Vagina (tissue), 2 donors: ENCODE measurements around the gene HRH2.

Experiments used
- POLR2A ChIP-seq, 2 donors: fragments of 450-650 bp; IDR thresholded peaks; one replicate each; pipeline ENCODE4 v1.6.1; 2017; ENCODE audit warnings: antibody characterized with exemption in 2 of 2, mild to moderate bottlenecking in 2 of 2, moderate library complexity in 2 of 2
- POLR2AphosphoS5 ChIP-seq, 2 donors: sonication (generic); formaldehyde crosslinking; IDR thresholded peaks; one replicate each; pipeline ENCODE4 v1.9.0; 2017; ENCODE audit warnings: antibody characterized with exemption in 2 of 2, mild to moderate bottlenecking in 2 of 2, low read depth in 1 of 2; ENCODE audit not compliant: insufficient read depth in 1 of 2

- TF ChIP-seq POLR2A (IDR thresholded peaks at IDR 0.05) (no peak), POLR2AphosphoS5 (IDR thresholded peaks at IDR 0.05; ENCODE audit: insufficient read depth in 1 of 2, low read depth in 1 of 2) (no peak)
Measured at GRCh38 chr5:175627005-175627404, 30.9 kb upstream of the HRH2 start.
